MM.1S (cell line): ENCODE measurements around the gene CC2D1B.

Experiments
- CTCF ChIP-seq: fragments of 300-600 bp; sonication (generic); IDR thresholded peaks from 2 replicates; pipeline ENCODE4 v1.5.1; 2016; ENCODE audit warnings: antibody characterized with exemption, low read length, mixed read lengths
- EZH2 ChIP-seq: fragments of 300-600 bp; sonication (generic); optimal IDR thresholded peaks from 2 replicates; pipeline ENCODE3; 2017; ENCODE audit warnings: low read depth, mild to moderate bottlenecking, antibody characterized with exemption, low read length, mixed read lengths
- EZH2phosphoT487 ChIP-seq: fragments of 300-600 bp; sonication (generic); IDR thresholded peaks from 2 replicates; pipeline ENCODE4 v1.6.1; 2018; ENCODE audit warnings: antibody characterized with exemption, low read length

- TF ChIP-seq CTCF (no peak), EZH2 (no peak), EZH2phosphoT487 (no peak)
These were observed 5.4 kb downstream of the CC2D1B start for GRCh38 chr1:52360595-52360968.
